GM19023 (cell line): ENCODE measurements around the gene AP2B1.

ENCODE experiments used
- ATAC-seq: cut with Tn5 transposase; IDR thresholded peaks from one replicate; pipeline ENCODE4 v1.9.1; 2021; ENCODE audit warnings: mild to moderate bottlenecking, moderate library complexity; ENCODE audit not compliant: unreplicated experiment

The AP2B1 gene

GRCh38 chr17:35726953-35727460 lies 139.9 kb downstream of the AP2B1 start:
- ATAC-seq = no peak

- ATAC-seq = no peak
Measured at GRCh38 chr17:35727635-35728034, 140.5 kb downstream of the AP2B1 start.

- no peak for ATAC-seq
Measured at GRCh38 chr17:35728551-35728950, 141.4 kb downstream of the AP2B1 start.

- ATAC-seq = no peak
Measured at GRCh38 chr17:35729405-35729833, 142.3 kb downstream of the AP2B1 start.

GRCh38 chr17:35730400-35731005 lies 143.4 kb downstream of the AP2B1 start:
- ATAC-seq = no peak

- no peak for ATAC-seq
Measured at GRCh38 chr17:35731239-35731916, 144.3 kb downstream of the AP2B1 start, which contains the start of gene RASL10B. Gene RASL10B (plus strand): TSS chr17:35731639. CDS start chr17:35735185, 3,546 bp downstream.

GRCh38 chr17:35731917-35732805 lies 145.0 kb downstream of the AP2B1 start:
- ATAC-seq = no peak

GRCh38 chr17:35732806-35733136 lies 145.6 kb downstream of the AP2B1 start:
- no peak for ATAC-seq

- ATAC-seq = no peak
Measured at GRCh38 chr17:35733366-35733765, 146.2 kb downstream of the AP2B1 start.

GRCh38 chr17:35734396-35734795 lies 147.3 kb downstream of the AP2B1 start:
- ATAC-seq = no peak

GRCh38 chr17:35735036-35735805 lies 148.1 kb downstream of the AP2B1 start:
- no peak for ATAC-seq

GRCh38 chr17:35736236-35736635 lies 149.1 kb downstream of the AP2B1 start:
- ATAC-seq = no peak

- ATAC-seq = no peak
Measured at GRCh38 chr17:35738519-35739133, 151.5 kb downstream of the AP2B1 start.

GRCh38 chr17:35740216-35740615 lies 153.1 kb downstream of the AP2B1 start:
- no peak for ATAC-seq

- ATAC-seq = no peak
Measured at GRCh38 chr17:35740997-35741931, 154.1 kb downstream of the AP2B1 start.

GRCh38 chr17:35742496-35742895 lies 155.4 kb downstream of the AP2B1 start:
- no peak for ATAC-seq

GRCh38 chr17:35742896-35743477 lies 155.9 kb downstream of the AP2B1 start:
- ATAC-seq = no peak

GRCh38 chr17:35743626-35744328 lies 156.7 kb downstream of the AP2B1 start:
- ATAC-seq = no peak
